ENCODE results near the gene TNNI3K.

Gene TNNI3K

GRCh38 chr1:74314438-74314837 is 79.3 kb downstream of the TNNI3K start:
- DNase-seq (ENCODE audit: low read depth in 3 of 3, low spot score in 1 of 3), result no peak

- no peak for DNase-seq (ENCODE audit: low read depth in 3 of 3, low spot score in 1 of 3)
Measured at GRCh38 chr1:74316302-74316701, 81.1 kb downstream of the TNNI3K start.

DNA sequence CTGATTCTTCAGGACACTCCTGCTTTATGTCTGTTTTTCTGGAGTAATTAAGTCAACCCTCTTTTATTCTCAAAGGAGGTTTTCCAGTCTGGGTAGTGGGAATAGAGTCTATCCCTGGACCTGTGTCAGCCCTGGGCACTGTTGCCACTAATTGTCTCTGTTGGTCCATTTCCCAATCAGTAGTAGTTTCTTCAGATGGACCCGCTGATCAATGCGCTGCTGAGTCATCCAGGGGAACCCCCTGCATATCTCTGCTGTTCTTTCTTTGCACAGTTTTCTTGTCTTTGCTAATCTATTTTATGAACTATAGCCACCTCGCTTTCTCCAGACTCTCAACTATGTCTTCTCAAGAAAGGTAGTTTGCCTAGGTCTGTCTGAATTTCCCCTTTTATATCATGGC is 82.5 kb downstream of the TNNI3K start:
- no peak for DNase-seq (ENCODE audit: low read depth in 3 of 3, low spot score in 1 of 3)

- DNase-seq (ENCODE audit: low read depth in 3 of 3, low spot score in 1 of 3), result no peak
Measured at GRCh38 chr1:74323937-74324473, 88.8 kb downstream of the TNNI3K start.

- DNase-seq (ENCODE audit: low read depth in 3 of 3, low spot score in 1 of 3), result no peak
Measured at GRCh38 chr1:74324684-74325448, 89.7 kb downstream of the TNNI3K start.

GRCh38 chr1:74328851-74329250 is 93.7 kb downstream of the TNNI3K start:
- no peak for DNase-seq (ENCODE audit: low read depth in 3 of 3, low spot score in 1 of 3)

DNA sequence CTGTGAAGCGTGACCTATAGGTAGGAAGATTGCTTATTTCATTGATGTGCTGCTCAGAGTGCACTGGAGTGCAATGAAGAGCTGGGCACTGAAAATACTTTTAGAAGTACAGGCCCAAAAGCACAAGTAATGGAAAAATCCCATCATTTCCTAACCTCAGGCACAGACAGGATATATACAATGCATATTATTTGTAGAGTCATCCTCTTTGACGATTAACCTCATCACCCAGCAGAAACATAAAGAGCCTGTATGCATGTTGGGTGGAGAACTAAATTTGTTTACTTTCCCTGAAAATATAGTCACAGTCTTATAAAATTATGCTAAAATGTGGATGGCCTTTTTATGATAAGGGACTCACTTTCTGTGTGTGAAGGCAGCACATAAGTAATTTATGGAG is 98.1 kb downstream of the TNNI3K start:
- DNase-seq (ENCODE audit: low read depth in 3 of 3, low spot score in 1 of 3), result no peak

DNA sequence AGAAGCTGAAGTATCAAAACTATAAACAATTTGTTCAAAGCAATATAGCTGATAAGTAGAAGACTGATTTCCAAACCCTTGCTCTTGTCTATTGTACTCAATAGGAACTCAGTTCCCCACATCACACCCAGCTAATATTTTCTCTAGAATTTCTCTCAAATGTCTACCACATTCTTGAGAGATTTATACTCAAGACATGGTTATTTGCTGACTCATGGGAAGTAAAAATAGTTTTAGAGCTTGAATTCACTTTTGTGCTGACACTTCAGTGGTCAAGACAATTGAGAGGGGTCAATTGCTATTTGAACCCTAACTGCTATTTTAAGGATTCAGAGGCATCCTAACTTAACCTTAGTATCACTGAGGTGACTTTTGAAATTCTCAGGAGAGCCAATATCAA is 99.0 kb downstream of the TNNI3K start:
- no peak for DNase-seq (ENCODE audit: low read depth in 3 of 3, low spot score in 1 of 3)

- DNase-seq (ENCODE audit: low read depth in 3 of 3, low spot score in 1 of 3), result no peak
Measured at GRCh38 chr1:74340656-74341055, 105.5 kb downstream of the TNNI3K start.

DNA sequence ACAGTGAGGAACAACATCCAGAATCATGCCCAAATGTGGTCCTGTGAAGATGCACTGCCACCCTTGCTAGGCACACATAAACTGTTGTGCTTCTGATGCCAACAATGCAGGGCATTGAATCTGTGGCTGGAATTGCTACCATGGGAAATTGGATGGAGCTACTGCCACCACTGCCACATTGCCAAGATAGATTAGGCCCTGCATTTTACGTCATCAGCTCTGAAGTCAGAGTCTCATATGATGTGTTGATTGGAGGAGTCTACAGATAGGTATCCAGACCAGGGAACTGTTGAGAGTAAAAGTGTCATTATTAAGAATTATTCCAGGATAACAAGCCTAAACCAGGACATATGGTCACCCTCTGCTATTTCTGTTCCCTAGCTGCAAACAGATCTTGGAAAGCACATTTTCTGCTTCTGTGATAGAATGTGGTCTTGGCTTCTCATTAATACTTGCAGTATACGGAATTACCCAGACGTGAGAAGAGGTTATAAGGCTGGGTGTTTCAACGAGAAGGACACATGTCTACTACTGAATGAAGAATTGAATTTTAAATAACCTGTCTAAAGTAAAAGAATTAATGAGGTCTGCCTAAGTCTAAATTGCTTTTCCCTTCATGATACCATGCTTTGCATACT is 106.6 kb downstream of the TNNI3K start:
- no peak for DNase-seq (ENCODE audit: low read depth in 3 of 3, low spot score in 1 of 3)

DNA sequence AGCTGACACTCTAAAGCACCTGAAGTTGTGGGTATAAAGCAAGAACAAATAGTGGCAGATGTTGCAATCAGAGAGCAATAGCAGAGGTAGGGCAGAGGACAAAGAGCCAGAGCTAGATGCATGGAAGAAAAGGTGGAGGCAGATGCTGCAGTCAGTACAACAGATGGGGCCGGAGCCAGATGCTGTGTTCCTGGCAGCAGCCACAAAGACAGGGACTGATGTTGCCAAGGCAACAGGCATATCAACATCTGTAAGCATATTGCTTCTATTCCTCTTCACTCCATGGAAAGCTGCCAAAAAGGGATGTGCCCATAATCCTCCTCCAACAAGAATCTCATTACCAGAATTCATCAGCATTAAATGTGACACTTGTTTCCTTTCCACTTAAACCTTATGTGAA is 108.0 kb downstream of the TNNI3K start:
- no peak for DNase-seq (ENCODE audit: low read depth in 3 of 3, low spot score in 1 of 3)

DNA sequence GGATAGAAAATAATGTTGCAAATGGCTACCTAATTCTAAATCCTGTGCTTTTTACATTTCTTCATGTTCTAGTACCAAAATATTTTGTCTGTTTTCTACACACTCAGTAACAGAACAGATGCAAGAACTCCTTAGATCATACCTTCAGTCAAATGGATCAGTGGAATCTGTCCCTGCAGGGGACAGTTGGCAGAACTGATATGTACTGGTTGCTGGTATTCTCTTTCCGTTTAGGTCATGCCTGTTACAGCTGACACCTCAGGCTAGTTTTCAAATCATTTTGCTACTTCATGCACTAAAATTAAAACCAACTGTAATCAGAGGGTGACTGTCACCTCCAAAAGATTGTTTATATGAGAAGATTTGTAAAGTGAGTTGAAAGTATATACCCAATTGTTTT is 109.2 kb downstream of the TNNI3K start:
- DNase-seq (ENCODE audit: low read depth in 3 of 3, low spot score in 1 of 3), result no peak

DNA sequence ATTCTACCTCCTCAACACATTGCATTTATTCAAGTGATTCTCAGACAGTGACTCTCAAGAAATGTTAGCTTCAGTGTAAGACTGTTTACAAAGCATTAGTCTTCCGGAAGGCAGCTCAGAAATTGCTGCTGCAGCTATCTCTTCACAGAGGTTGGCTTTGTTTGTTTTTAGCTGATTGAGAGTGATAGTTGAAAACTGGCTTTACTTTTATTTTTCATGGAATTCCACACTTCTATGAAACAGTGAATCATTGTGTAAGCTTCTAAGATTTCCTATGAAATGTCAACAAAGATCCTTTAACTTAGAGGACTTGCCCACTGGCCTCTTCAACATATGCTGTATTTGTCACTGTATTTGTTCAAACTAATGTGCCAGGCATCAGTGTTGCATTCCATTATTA is 121.3 kb downstream of the TNNI3K start:
- no peak for DNase-seq (ENCODE audit: low read depth in 3 of 3, low spot score in 1 of 3)

DNA sequence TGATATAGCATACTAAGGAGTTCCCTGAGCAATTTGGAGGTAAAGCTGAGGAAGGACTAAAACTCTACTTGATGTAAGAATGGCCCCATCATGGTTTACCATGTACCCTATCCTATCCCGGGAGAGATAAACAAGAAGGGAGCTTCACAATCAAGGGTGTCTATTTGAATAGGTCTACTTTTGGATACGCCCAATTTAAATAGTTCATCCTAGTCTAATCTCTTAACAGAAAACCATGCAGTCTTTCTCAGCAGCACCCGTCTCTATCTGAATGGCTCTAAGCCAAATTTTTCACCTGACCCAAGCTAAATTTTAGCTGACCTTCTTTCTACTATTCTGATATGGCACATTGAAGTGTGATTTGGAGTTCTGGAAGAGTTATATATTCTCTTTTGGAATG is 122.0 kb downstream of the TNNI3K start:
- no peak for DNase-seq (ENCODE audit: low read depth in 3 of 3, low spot score in 1 of 3)

- DNase-seq (ENCODE audit: low read depth in 3 of 3, low spot score in 1 of 3), result no peak
Measured at GRCh38 chr1:74357756-74358155, 122.6 kb downstream of the TNNI3K start.

GRCh38 chr1:74362691-74363090 is 127.5 kb downstream of the TNNI3K start:
- no peak for DNase-seq (ENCODE audit: low read depth in 3 of 3, low spot score in 1 of 3)

DNA sequence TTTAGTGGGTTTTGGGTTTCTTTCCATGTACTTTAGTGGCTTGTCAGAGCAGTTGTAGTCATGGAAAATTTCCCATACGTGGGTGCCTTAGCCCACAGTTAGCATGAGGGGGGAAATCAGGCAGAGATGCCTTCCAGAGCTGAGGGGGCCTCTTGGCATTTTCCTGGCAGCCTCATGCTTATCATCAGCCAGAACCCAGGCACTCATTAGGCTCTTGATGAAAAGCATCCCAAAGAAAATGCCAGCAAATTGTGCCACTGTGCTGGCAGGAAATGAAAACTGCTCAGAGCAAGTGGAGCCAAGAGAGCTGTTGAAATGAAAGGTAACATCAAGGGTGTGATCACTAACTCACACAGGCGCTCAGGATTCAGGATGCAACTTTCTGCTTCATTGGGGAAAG is 128.0 kb downstream of the TNNI3K start:
- no peak for DNase-seq (ENCODE audit: low read depth in 3 of 3, low spot score in 1 of 3)

DNA sequence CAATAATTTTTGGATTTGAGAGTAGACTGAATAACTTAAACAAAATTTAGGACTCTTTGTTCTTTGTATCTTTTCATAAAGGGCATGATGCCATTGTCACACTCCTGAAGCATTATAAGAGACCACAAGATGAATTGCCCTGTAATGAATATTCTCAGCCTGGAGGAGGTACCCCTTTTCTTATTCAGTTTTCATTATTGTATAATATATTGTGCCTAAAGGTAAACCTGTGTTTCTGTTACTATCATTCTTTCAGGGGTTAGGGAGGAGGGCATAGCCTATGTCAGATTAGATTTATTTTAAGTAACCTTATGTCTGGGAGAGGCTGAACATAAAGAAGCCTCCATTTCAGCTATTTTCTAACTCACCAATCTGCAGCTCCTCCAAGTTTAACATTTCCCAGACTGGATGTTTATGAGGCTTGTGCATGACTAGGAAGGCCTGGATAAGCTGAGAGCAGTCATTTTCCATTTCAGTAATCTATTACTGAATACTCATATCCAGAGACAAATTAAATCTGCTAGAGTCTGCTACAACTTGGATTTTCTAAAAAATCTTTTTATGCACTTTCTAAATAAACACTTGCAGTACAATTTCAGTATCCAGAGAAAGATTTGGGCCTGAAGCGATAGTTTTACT is 132.1 kb downstream of the TNNI3K start:
- no peak for DNase-seq (ENCODE audit: low read depth in 3 of 3, low spot score in 1 of 3)

GRCh38 chr1:74368335-74368734 is 133.1 kb downstream of the TNNI3K start:
- no peak for DNase-seq (ENCODE audit: low read depth in 3 of 3, low spot score in 1 of 3)

DNA sequence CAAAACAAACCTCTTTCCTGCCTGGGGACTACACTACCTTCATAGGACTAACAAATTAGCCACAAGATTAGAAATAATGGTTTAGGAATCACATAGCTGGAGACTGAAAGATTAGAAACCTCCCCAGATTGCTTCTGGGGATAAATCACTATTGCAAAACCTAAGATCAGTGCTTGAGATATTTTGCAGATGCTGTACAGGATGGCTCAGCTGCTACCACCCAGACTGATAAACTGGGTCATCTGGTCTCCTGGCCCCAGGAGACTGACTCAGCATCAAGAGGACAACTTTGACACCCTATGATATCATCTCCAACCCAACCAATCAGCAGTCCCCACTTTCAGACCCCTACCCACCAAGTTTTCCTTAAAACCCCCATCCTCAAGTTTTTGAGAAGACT is 140.2 kb downstream of the TNNI3K start:
- DNase-seq (ENCODE audit: low read depth in 3 of 3, low spot score in 1 of 3), result no peak

DNA sequence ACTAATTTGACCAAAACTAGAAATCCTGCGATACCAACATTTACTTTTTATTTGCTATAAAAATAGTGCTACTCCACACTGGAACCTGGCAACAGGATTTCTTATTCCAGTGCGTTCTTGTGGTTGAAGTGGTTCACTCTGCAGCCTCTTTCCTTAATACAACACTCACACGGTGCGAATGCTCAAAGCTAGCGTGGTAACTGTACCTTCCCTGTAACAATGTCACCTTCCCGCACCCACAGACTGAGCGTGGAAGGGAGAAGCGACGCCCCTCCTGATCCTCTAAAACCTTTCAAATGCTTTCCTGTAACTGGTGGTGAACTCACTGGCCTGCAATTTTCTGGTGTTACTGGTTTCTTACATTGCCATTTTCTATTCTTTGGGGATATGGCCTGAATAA is 145.1 kb downstream of the TNNI3K start:
- DNase-seq (ENCODE audit: low read depth in 3 of 3, low spot score in 1 of 3), result no peak

DNA sequence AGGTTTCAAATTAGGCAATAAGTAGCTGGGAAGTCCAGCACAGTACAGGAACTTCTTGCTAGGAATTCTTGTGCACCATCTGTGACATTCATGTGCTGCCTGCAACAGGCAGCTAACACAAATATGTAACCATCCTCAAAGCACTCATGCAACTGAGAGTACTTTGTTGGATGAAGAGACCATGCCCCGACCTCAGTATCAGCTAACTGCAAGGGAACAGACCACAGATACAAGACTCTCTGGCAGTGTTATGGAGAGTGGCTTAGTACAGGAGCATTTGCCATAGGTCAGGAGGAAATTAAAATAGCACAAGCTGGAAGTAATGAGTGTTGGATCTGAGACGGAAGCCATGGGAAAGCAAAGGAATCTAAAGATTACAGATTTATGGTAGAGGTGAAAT is 153.7 kb downstream of the TNNI3K start:
- no peak for DNase-seq (ENCODE audit: low read depth in 3 of 3, low spot score in 1 of 3)
